Heart left ventricle (tissue), 13 donors: ENCODE measurements around the gene PLCB2.

Experiments
- POLR2A ChIP-seq, 2 donors: fragments of 450-650 bp; IDR thresholded peaks; one replicate each; pipeline ENCODE4 v1.6.1; 2017; ENCODE audit warnings: antibody characterized with exemption in 2 of 2, mild to moderate bottlenecking in 2 of 2, moderate library complexity in 2 of 2
- TF ChIP-seq, protein P1 (sequence below), 12 donors: fragments of 200-600 bp; sonication (generic) in 4 of 12; IDR thresholded peaks; one replicate each; pipeline versions ENCODE4 v1.5.0 to v1.8.0; 2018 to 2022; ENCODE audit warnings: antibody characterized with exemption in 12 of 12, mild to moderate bottlenecking in 5 of 12
- donor health status: ischemic (EF 13 %, LVEDD 7.1; RV severe dilation, severe dysfunction).
- donor health status: DM: no; HTN: yes; CAD: no.
- donor health status: DM: no; HTN: no; CAD: no.
- donor health status: ischemic (EF 25% LVEDD 6.9; RV normal size, moderate dysfunction).
- donor health status: ischemic (EF 25% LVEDD 5.7; RV mildly dilated, moderate dysfunction).
- donor health status: ischemic (EF 35%, LVEDD 5.7; RV mildly dilated, moderate dysfunction).
- donor health status: nonischemic (EF 11% LVEDD 7.7; RV severe dilation, severe dysfunction).
- donor health status: DM: yes; HTN: yes; CAD: no.
- donor health status: PGD.
- donor health status: ischemic (EF 29% LVEDD 5.4; RV normal size, mild dysfunction).
- donor health status: nonischemic (EF 23%, LVEDD 6.1; RV moderate dilation, normal function).

DNA sequence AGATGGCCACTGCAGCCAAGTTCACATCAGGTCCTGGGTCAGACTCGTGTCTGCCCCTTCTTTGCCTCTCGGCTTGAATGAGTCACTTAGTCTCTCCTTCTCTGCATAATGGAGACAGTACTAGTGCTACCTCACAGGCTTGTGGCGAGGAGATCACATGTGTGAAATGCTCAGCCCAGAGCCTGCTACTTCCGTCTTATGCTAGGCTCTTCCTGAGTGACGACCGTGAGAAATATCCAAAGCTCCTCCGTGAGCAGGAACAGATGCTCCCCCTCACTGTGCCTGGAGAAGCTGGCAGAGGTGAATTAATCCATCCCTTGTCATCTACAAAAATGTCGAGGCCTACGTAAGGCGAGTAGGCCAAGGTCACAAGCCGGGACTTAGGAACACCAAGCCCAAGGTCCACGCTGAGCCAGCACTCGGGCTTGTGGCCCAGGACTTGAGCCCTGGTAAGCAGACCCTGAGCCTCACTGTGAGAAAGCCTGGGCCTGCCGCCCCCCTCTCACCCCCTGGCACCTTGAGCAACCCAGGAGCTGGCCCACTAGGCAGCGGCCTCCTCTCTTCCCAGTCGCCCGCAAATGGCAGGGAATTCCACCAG is 51.0 kb downstream of the PLCB2 start:
- TF ChIP-seq, protein P1, sequence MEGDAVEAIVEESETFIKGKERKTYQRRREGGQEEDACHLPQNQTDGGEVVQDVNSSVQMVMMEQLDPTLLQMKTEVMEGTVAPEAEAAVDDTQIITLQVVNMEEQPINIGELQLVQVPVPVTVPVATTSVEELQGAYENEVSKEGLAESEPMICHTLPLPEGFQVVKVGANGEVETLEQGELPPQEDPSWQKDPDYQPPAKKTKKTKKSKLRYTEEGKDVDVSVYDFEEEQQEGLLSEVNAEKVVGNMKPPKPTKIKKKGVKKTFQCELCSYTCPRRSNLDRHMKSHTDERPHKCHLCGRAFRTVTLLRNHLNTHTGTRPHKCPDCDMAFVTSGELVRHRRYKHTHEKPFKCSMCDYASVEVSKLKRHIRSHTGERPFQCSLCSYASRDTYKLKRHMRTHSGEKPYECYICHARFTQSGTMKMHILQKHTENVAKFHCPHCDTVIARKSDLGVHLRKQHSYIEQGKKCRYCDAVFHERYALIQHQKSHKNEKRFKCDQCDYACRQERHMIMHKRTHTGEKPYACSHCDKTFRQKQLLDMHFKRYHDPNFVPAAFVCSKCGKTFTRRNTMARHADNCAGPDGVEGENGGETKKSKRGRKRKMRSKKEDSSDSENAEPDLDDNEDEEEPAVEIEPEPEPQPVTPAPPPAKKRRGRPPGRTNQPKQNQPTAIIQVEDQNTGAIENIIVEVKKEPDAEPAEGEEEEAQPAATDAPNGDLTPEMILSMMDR (IDR thresholded peaks at IDR 0.05), result no peak
- TF ChIP-seq POLR2A (IDR thresholded peaks at IDR 0.05), result no peak
